GM18868 (cell line): Measurements from ENCODE around the gene PCBP3.
"Not testable (repeated sequence)": the region's sequence is repeated elsewhere in the genome, so short reads cannot be mapped to it uniquely, and the experiment has no call there.

Source experiments
- ATAC-seq: cut with Tn5 transposase; IDR thresholded peaks from one replicate; pipeline ENCODE4 v1.9.1; 2021; ENCODE audit warnings: mild to moderate bottlenecking, moderate library complexity; ENCODE audit not compliant: unreplicated experiment

The PCBP3 gene

DNA sequence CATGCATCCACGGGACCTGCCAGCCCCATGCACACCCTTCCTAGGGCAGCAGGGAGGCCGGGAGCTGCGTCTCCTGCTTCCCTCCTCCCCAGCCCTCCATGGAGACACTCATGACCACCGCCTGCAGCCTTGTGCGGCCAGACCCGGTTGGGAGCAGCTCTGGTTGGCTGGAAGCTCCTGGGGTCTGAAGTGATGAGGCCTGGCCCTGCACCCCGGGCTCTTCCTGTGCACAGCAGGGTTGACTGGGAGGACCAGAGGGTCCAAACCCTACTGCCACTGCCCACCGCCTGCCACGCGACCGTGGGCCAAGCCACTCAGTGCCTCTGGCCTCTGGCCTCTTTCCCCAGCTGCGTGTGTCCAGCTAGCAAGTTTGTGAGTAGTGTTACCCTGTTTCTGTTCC, 226.9 kb downstream of the PCBP3 start:
- no peak for ATAC-seq

GRCh38 chr21:45870851-45871615, 227.5 kb downstream of the PCBP3 start:
- no peak for ATAC-seq

DNA sequence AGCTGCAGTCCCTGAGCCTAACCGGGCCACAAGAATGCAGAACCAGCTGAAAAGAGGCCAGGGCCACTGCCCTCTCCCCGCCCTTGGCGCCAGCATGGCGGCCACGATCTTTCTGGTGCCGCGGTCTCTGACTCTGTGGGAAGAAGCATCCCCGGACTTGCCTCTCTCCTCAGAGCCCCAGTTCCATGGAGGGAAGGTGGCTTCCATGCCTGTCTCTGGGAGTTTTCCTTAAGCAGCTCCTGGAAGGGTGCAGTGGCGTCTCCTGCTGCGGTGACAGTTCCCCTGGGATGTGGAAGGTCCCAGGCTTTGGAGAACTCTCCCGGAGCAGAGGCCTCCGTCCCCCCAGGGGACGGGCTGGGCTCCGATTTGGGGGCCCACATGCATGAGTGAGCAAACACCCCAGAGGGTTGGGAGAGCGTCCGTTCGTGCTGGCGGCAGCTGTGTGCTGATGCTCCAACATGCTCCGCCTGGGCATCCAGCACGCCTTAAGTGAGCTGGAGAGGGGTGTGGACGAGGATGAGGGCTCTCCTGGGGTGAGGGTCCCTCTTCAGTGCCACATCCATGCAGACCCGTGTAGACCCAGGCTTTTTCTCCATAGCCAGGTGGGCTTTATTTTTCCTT, 228.2 kb downstream of the PCBP3 start:
- no peak for ATAC-seq

DNA sequence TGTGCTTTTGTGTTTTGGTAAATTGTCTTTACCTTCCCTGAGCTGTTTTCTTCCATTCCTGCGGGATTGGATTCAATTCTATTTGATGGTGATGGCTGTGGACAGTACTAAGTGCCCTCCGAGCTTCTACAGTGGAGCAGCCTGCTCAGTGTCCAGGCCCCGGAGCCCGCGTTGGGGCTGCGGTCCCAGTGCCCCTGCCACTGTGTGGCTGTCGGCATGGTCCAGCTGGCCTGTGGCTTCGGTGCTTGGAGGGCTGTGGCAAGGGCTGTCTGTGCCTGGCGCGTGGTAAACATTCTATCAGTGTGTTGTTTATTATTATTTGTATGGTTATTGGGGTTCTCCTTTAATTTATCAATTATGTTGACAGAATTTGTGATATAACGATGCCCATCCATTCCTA, 228.9 kb downstream of the PCBP3 start:
- ATAC-seq, result no peak

DNA sequence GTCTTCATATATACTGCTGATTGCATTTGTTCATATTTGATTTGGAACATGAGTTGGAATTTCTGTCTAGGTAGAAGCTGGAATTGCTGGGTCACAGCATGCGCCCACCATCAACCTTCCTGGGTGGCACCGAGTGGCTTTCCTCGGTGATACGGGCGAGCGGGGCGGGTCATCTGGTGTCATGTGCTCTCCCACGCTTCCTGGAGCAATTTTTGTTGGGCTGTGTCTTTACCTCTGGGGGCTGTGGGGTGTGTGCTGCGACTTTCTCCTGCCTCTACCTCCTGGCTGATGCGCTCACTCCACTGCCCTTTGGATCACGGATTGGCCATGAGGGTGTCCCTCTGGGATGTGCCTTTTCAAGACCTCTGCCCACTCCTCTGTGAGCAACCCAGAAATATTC, 229.4 kb downstream of the PCBP3 start:
- no peak for ATAC-seq

DNA sequence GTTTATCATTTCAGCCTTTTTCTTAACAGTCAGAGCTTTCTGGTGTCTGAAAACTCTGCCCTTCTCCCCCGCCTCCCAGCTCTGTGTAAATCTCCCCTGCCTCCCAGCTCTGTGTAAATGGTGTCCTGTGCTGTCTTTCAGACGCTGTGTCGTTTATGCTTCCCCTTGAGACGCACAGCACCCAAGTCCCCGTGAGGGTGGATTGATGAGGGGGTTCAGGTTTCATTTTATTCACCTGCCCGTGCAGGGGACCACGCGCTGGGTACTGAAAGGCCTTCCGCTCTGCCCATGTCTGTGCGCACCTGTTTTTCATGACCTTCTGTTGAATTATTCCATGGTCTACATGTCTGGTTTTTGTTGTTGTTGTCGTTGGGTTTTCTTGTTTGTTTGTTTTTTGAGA, 229.9 kb downstream of the PCBP3 start:
- ATAC-seq, result no peak

DNA sequence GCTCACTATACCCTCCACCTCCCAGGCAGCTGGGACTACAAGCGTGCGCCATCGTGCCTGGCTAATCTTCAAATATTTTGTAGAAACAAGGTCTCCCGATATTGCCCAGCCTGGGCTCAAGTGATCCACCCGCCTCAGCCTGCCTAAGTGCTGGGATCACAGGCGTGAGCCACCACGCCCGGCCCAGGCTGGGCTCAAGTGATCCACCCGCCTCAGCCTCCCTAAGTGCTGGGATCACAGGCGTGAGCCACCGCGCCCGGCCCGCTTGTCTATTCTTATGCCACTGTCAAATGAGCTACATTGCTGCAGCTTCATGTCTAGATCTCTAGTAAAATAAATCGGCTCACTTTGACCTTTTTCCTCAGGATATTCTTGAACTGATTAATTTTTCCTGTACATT, 230.3 kb downstream of the PCBP3 start:
- ATAC-seq, result no peak

DNA sequence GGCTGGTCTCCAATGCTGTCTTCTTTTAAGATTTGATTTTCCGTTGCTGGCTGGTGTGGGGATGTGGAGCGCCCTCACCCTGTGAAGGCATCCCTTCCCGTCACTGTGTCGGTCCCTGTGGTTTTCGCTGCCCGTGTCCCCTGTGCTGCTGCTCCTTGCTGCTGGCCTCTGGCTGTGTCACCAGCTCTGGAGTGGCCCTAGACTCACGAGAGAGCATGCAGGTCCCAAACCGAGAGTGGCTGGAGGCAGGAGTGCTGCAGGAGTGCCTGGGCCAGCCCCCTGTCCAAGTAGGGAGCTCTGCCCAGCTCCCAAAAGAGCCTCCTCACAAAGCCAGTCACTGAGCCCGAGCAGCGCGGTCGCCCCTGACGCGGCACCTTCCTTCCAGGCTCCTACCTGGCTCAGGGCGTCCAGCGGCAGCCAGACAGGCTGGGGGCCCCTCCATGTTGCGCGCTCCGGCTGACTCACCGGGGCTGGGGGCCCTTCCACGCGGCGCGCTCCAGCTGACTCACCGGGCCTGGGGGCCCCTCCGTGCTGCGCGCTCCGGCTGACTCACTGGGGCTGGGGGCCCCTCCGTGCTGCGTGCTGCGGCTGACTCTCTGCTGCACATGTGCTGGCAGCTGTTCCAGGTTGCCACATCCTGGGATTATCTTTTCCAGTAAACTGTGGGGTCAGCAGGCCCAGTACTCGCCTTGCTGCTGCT, 231.3 kb downstream of the PCBP3 start:
- no peak for ATAC-seq

DNA sequence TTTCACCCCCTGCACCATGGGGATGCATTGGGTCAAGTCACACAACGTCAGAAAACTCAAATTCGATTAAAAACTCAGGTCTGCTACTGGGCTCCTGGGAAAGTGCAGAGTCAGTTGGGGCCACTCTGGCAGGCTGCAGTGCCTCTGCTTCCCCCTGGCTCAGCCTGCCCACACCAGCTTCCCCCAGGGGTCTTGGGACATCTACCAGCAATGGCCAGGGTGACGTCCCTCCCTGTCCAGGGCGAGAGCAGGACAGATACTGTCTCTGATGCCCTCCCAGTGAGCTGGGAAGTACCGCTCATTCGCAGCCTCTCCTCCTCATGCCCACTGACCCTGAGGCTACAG, 231.9 kb downstream of the PCBP3 start:
- ATAC-seq, result no peak

- ATAC-seq, result no peak
Observed at GRCh38 chr21:45875881-45876280, 232.4 kb downstream of the PCBP3 start.

DNA sequence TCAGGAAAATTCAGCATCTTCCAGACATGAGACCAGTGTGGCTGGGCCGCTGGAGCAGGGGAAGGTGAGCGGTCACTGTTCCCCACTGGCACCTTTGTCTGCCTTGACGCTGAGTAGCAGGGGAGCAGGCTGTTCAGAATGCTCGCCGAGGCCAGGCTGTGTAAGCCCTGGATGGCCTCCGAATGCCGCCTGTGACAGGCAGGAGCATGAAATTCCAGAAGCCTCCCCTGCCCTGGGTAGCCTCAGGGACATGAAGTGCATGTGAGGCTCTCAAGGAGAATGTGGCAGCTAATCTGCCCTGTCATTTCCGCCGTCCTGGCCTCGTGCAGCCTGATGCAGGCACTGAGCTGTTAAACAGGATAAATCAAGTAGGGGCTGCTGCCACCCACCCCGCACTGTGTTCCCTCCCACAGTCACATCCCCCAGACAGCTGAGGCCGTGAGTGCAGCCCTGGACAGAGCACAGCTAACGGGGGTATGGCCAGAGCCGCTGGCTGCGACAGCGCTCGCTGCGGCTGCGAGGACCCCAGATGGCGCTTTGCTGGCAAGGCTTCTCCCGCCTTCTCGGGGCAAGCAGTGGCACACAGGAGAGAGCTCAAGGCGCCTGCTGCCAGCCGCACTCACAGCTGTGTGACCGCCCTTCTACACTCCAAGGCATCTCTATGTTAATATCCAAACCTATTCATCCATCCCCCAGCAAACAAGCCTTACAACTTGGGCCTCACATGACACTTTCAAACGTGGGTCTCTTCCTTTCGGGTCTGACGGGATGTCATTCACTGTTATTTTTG, 233.1 kb downstream of the PCBP3 start:
- no peak for ATAC-seq

DNA sequence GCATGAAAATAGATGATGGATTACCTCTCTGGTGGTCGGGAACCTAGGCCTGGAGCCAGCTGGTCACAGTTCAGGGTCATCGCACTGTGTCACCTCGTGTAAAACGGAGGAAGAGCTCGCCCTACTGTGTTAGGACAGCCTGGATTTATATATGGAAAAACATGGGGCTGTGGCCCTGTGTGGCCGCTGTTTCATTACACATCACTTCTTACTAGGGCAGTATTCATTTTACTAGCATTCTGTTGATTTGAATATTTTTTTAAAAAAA, 233.6 kb downstream of the PCBP3 start:
- no peak for ATAC-seq

DNA sequence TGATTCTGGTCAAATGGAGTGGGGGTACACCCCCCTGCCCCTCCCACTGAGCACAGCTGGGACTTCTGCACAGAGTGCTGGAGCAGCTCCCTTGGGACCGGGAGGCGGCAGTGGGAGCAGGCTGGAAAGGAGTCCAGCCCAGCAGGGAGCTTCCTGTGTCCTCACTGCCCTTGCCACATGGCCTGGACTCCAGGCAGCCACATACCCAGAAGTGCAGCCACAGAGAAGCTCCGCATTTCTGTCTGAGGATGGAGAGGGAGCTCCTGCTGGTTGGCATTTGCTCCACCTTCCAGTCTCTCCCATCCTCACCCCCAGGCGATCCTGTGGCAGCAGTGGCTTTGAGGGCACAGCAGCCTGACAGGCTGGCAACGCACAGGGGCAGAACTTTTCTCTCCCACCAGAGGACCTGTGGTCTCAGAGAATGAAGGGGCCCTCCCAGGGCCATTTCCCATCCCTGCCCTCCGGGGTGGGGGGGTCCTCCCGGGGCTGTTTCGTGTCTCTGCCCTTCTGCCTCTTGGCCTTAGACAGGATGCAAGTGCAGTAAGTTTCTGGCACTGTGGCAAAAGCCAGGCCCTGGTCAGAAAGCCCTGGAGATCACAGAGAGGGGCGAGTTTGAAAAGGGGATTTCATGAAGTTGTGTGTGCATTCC, 234.4 kb downstream of the PCBP3 start:
- no peak for ATAC-seq

- no peak for ATAC-seq
Observed at GRCh38 chr21:45880097-45881068, 236.9 kb downstream of the PCBP3 start.

GRCh38 chr21:45882645-45883044, 239.1 kb downstream of the PCBP3 start:
- no peak for ATAC-seq

- no peak for ATAC-seq
Observed at GRCh38 chr21:45883090-45883489, 239.6 kb downstream of the PCBP3 start.

DNA sequence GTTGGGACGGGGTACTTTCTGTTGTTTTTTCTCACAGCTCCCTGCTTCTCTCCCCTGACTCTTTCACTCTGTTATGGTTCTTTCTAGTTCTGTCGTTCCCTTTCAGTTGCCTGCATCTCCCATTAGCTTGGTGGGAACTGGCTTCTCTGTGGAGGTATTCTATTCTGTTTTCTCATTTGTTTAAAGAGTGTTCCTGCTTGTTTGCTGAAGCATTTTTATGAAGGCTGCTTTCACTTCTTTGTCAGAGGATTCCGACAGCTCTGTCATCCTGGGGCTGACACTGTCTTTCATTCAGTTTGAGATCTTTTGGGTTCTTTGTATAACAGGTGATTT, 242.0 kb downstream of the PCBP3 start:
- no peak for ATAC-seq

DNA sequence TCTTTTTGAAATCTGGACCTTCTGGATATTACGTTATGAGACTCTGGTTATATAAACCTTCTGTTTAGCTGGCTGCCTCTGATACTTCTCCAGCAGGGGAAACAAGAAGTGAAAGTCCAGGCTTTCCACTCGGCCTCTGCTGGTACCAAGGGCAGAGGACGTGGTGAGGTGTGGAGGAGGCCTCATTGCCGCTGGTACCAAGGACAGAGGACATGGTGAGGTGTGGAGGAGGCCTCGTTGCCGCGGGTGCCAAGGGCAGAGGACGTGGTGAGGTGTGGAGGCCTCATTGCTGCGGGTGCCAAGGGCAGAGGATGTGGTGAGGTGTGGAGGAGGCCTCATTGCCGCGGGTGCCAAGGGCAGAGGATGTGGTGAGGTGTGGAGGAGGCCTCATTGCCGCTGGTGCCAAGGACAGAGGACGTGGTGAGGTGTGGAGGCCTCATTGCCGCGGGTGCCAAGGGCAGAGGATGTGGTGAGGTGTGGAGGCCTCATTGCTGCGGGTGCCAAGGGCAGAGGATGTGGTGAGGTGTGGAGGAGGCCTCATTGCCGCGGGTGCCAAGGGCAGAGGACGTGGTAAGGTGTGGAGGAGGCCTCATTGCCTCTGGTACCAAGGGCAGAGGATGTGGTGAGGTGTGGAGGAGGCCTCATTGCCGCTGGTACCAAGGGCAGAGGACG, 242.5 kb downstream of the PCBP3 start:
- not testable (repeated sequence) for ATAC-seq

DNA sequence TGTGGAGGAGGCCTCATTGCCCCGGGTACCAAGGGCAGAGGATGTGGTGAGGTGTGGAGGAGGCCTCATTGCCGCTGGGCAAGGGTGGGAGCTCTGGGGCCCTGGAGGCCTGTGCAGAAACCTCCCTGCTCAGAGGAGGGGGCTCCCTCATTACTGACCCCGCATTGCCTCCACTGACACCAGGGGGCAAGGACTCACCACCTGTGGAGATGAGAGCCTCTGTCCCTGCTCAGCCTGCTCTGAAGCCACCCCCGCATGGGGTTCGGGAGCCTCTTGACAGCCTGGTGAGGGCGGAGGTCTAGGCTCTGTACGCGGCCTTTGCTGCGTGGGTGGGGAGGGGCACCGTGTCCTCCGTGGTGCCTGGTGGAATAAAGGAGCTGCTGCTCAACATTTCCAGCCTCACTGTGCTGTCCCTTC, 243.1 kb downstream of the PCBP3 start:
- ATAC-seq, result no peak
